ENCODE results near the gene SLC12A7. TPM values are rescaled to one million over a fixed set of nuclear protein-coding genes. Genes with fewer than 3 reads are reported as not detected.

The SLC12A7 gene
- total RNA-seq, 1 donor from 2014 or later: 101 TPM

GRCh38 chr5:1104327-1105006 is 7.4 kb downstream of the SLC12A7 start:
- no peaks in the 10 kb centered on the region for H3K36me3 ChIP-seq
- peaks cover 0 to 4% of the 10 kb centered on the region in 2 donors for H3K4me1 ChIP-seq
- H3K27me3 ChIP-seq: no peaks in the 10 kb centered on the region
- no peaks in the 10 kb centered on the region for H3K9me3 ChIP-seq
- DNase-seq (ENCODE audit: low spot score in 2 of 2): no peak
- peak overlapping the region in 1 of 2 donors; percentile 25 for H3K4me3 ChIP-seq
- H3K27ac ChIP-seq: peak overlapping the region in 1 of 2 donors; percentile 28
- no peak for TF ChIP-seq CTCF (IDR thresholded peaks at IDR 0.05)
- intact Hi-C loops (cut with DNase I): no loop called here

GRCh38 chr5:1103505-1104326 is 8.1 kb downstream of the SLC12A7 start:
- no peak for DNase-seq (ENCODE audit: low spot score in 2 of 2)
- intact Hi-C loops (cut with DNase I): no loop called here
- TF ChIP-seq CTCF (IDR thresholded peaks at IDR 0.05): no peak
- peak overlapping the region in 1 of 2 donors; percentile 25 for H3K4me3 ChIP-seq
- H3K27ac ChIP-seq: peak overlapping the region in 1 of 2 donors; percentile 28
- H3K9me3 ChIP-seq: no peaks in the 10 kb centered on the region
- H3K27me3 ChIP-seq: no peaks in the 10 kb centered on the region
- H3K4me1 ChIP-seq: peaks cover 0 to 4% of the 10 kb centered on the region in 2 donors
- no peaks in the 10 kb centered on the region for H3K36me3 ChIP-seq

- intact Hi-C loops (cut with DNase I): no loop called here
- H3K4me1 ChIP-seq: peaks cover 0 to 4% of the 10 kb centered on the region in 2 donors
- H3K27me3 ChIP-seq: no peaks in the 10 kb centered on the region
- H3K27ac ChIP-seq: no peak overlapping the region
- no peak overlapping the region for H3K4me3 ChIP-seq
- no peak for DNase-seq (ENCODE audit: low spot score in 2 of 2)
- no peaks in the 10 kb centered on the region for H3K9me3 ChIP-seq
- no peaks in the 10 kb centered on the region for H3K36me3 ChIP-seq
- TF ChIP-seq CTCF (IDR thresholded peaks at IDR 0.05): no peak
These were observed 8.8 kb downstream of the SLC12A7 start for GRCh38 chr5:1103093-1103492.

- no peaks in the 10 kb centered on the region for H3K27me3 ChIP-seq
- no peak overlapping the region for H3K4me3 ChIP-seq
- H3K9me3 ChIP-seq: no peaks in the 10 kb centered on the region
- no peak overlapping the region for H3K27ac ChIP-seq
- peaks cover 0 to 4% of the 10 kb centered on the region in 2 donors for H3K4me1 ChIP-seq
- no peaks in the 10 kb centered on the region for H3K36me3 ChIP-seq
- intact Hi-C loops (cut with DNase I): no loop called here
- no peak for TF ChIP-seq CTCF (IDR thresholded peaks at IDR 0.05)
- DNase-seq (ENCODE audit: low spot score in 2 of 2): no peak
These were observed 9.7 kb downstream of the SLC12A7 start for GRCh38 chr5:1101961-1102713.

- intact Hi-C loops (cut with DNase I): no loop called here
- no peak overlapping the region for H3K4me3 ChIP-seq
- no peaks in the 10 kb centered on the region for H3K36me3 ChIP-seq
- H3K27ac ChIP-seq: no peak overlapping the region
- TF ChIP-seq CTCF (IDR thresholded peaks at IDR 0.05): no peak
- no peaks in the 10 kb centered on the region for H3K9me3 ChIP-seq
- DNase-seq (ENCODE audit: low spot score in 2 of 2): no peak
- no peaks in the 10 kb centered on the region for H3K27me3 ChIP-seq
- H3K4me1 ChIP-seq: peaks cover 0 to 4% of the 10 kb centered on the region in 2 donors
These were observed 10.9 kb downstream of the SLC12A7 start for GRCh38 chr5:1100664-1101574.

All from ascending aorta (tissue), 2 donors.